HK-2 (cell line): Measurements from ENCODE around the gene FAN1.
A peak's percentile ranks its signal among the peaks of the same experiment; 100 is the strongest.
"Not testable (repeated sequence)": the region's sequence is repeated elsewhere in the genome, so short reads cannot be mapped to it uniquely, and the experiment has no call there.

Experiments used
- DNase-seq: peaks from one replicate; pipeline ENCODE4 v3.0.0-alpha.2; 2018; ENCODE audit not compliant: unreplicated experiment

The FAN1 gene

DNA sequence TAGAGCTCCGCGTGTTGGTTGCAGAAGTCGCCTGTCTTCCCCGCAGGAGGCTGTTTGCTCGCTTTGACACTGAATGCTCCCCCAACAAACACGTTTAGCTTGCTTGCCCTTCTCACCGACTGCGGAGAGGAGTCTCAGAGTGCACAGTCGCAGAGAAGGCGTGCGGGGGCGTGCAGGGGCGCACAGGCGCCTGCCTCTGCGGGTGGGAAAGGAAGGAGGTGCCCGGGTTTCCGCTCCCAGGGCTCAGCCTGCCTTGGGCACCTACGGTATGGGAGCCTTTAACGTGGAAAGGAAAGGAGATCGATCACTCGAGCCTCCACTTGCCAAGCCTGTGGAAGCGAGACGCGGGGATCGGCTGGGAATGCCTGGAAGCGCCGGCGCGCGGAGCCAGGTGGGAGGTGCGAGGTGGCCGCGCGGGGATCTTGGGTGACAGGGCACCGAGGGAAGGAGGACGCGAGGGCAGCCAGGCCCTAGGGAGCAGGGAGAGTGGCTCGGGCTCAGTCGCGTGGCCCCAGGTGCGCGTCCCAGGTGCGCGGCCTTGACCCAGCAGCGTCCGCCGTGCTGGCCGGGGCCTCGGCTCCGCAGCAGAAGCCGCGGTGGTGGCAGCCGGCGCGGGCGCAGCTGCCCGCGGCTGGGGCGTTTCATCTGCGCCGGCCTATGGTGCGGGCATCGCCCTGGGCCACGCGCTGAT, at the start of gene FAN1:
FAN1 (plus strand) TSS at position 419 of the 691 bp plus-strand sequence. CDS start 749 bp downstream, outside the sequence.
- DNase-seq: peak; percentile 84

DNA sequence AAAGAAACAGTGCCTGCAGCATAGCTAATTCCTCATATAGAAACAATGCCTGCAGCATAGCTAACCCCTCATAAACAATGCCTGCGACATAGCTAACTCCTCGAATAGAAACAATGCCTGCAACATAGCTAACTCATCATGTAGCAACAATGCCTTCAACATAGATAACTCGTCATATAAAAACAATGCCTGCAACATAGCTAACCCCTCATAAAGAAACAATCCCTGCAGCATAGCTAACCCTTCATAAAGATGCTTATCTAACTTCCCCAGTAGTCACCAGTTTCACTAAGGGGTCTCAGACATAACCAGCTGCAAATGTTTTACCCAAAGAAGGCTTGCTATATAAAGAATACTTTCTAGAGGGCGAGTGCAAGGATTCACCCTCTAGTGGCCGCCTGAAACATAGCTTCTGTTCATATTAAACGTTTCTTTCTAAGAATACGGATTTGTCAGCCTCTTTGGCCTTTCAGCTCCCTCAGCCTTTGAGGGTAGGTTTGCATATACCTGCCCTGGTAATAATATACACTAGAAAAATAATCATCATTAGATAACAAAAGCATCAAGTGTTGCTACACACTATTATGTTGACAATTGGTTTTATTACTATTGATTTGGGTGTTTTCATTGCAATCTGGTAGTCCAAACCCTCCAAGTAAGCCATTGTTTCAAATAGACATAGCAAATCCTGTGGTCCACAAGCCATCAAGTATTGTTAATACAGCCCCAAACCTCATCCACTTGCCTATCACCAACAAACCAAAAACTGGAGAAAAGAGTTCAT, 44.4 kb upstream of the FAN1 start:
- DNase-seq: peak; percentile 1

DNA sequence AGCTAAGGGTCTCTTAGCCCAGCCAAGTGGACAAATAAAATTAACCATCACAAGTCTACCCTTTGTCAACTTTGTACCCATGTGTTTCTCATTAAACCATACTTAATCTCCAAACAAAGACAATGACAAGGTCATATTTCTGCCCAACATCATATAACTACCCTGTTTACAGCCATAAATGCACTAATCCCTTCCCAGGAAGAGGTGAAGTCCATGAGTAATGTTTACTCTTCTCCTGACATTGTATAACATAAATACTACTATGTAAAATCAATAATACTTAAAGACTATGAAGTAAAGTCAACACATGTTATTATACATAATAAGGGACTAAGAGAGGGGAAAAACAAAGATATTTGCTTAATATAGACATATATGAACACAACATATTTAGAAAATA, 38.5 kb upstream of the FAN1 start:
- DNase-seq: no peak

GRCh38 chr15:30870681-30871080, 33.0 kb upstream of the FAN1 start:
- DNase-seq: no peak

DNA sequence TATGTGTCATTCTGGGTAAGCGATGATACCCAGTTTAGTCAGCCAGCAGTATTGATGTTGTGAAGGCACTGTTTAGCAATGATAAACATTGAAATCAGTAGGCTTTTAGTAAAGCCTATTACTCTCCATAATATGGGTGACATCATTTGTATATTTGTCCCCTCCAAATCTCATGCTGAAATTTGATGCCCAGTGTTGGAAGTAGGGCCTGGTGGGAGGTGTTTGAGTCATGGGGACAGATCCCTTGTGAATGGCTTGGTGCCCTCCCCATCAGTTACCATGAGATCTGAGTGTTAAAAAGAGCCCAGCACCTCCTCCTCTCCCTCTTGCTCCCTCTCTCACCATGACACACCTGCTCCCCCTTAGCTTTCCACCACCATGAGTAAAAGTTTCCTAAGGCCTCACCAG, 31.4 kb upstream of the FAN1 start:
- no peak for DNase-seq

- no peak for DNase-seq
These were observed 26.6 kb upstream of the FAN1 start for GRCh38 chr15:30877070-30877469.

DNA sequence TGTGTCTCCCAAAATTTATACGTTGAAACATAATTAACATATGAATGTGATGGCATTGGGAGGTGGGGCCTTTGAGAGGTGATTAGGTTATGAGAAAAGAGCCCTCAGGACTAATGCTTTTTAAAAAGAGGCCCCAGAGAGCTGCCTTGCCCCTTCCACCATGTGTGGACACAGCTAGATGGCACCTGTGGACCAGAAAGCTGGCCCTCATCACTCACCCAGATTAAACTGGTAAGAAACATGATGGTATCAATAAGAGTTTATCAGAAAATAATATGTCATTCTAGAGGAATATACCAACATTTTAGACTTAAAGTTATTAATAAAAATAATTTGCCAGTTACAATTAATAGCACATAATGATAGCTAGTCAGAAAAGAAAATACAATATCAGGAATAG, 25.2 kb upstream of the FAN1 start:
- DNase-seq: no peak

- no peak for DNase-seq
These were observed 20.8 kb upstream of the FAN1 start for GRCh38 chr15:30882849-30883433.

DNA sequence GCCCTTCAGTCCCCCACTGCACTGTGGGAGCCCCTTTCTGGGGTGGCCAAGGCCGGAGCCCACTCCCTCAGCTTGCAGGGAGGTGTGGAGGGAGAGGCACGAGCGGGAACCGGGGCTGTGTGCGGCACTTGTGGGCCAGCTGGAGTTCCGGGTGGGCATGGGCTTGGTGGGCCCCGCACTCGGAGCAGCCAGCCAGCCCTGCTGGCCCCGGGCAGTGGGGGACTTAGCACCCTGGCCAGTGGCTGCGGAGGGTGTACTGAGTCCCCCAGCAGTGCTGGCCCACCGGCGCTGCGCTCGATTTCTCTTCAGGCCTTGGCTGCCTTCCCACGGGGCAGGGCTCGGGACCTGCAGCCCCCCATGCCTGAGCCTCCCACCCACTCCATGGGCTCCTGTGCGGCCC, 20.0 kb upstream of the FAN1 start:
- DNase-seq: not testable (repeated sequence)

DNA sequence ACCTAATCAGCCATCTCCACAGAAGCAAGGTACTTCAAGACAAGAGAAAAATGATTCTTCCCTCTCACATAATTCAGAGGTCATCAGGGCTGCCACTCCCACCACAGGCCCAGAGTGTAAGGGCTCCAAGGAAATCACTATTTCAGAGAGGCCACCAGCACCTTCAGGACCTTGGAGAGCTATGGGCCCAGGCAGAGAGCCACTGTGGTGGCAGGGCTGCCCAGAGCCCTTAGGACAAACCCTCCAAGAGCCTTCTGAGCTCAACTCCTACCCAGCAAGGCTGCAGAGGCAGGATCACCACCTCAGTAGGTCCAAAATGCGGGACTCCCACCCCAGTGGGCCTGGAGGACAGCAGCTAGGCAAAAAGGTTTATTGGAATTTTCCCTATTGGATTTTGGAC, 17.9 kb upstream of the FAN1 start:
- DNase-seq: peak; percentile 5

GRCh38 chr15:30889196-30889595, 14.5 kb upstream of the FAN1 start:
- DNase-seq: no peak

GRCh38 chr15:30895461-30896210, 8.1 kb upstream of the FAN1 start:
- DNase-seq: no peak

- no peak for DNase-seq
These were observed 7.5 kb upstream of the FAN1 start for GRCh38 chr15:30896211-30896606.

DNA sequence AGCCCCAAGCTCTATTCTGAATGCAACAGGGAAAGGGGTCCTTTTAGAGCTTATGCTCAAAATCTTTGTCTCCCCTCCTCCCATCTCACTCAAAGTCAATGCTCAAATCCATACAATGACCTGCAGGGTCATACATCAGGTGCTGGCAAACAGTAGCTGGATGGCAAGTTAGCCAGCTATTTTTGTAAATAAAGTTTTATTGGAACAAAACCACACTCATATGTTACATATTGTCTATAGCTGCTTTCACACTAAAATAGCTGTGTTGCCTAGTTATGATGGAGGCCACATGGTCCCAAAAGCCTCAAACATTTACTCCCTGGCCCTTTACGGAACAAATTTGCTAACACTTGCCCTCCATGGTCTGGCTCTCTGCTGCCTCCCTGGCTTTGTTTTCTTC, 1.8 kb upstream of the FAN1 start:
- DNase-seq: no peak

DNA sequence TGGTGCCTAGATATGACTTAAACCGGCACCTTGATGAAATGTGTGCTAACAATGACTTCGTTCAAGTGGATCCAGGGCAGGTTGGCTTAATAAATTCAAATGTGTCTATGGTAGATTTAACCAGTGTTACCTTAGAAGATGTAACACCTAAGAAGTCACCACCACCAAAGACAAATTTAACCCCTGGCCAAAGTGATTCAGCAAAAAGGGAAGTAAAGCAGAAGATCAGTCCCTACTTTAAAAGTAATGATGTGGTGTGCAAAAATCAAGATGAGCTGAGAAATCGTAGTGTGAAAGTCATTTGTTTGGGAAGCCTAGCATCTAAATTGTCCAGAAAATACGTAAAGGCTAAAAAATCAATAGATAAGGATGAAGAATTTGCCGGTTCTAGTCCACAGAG, 1.1 kb downstream of the FAN1 start:
- DNase-seq: no peak

- DNase-seq: no peak
These were observed 2.1 kb downstream of the FAN1 start for GRCh38 chr15:30905821-30906220.

DNA sequence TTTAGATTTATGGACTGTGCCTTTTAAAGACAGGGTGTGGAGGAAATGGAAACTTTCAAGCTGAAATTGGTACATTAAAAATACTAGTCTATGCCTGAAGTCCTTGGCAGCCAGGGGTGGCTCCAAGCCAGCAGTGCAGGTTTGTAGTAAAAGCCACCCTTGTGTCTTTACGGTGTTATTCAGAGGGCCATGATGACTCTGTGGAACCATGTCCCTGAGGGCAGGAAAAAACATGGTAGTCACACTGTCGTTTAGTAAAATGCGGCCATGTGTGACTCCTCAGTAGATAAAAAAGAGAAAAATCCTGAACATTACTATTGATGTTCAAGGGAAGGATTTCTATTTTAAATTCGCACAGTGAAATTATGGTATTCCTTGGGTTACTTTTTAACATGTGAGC, 2.7 kb downstream of the FAN1 start:
- no peak for DNase-seq

DNA sequence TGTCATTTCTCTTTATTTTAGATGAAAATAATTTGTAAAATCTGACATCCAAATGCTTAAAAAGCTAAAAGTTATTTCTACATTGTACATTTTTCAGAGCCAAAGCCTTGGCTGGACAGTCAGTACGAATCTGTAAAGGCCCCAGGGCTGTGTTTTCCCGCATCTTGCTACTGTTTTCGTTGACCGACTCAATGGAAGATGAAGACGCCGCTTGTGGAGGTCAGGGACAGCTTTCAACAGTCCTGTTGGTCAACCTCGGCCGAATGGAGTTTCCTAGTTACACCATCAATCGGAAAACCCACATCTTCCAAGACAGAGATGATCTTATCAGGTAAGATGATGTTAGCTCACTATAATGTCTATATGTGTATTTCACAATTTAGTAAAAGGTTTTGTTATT, 10.0 kb downstream of the FAN1 start:
- DNase-seq: no peak

DNA sequence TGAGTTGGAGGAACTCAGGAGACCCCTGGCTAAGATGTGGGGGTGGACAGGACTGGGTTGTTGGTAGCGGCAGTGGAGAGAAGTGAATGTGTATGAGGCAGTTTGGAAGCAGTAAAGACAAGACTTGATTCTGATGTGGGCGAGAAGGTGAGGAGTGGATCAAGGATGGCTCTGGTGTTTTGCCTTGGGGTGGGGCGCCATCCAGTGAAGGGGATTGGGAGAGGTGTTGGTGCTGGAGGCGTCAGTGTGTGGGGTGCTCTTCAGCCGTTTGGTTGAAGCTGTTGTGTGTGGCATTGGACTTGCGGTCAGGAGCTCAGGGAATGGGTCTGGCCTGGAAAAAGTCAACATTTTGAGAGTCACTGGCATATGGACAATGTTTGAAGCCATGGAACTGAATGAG, 13.3 kb downstream of the FAN1 start:
- no peak for DNase-seq

DNA sequence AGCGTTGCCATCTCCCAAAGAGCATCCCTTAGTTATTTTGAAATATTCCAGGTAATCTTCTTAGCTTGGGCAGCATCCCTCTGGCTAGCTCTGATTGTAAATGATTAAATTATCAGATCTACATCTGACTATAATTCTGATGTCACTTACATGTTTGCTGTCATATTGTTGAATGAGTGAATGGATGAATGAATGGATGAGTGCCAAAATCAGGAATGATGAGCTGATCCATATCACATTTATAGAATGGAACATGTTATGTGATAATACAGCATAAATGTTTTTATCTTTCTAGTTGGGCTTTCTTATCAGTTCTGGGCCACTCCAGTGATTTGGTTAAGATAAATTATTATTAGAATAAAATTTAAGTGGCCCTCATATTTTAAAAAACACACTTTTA, 14.0 kb downstream of the FAN1 start:
- DNase-seq: no peak

- DNase-seq: no peak
These were observed 14.7 kb downstream of the FAN1 start for GRCh38 chr15:30918366-30918765.

GRCh38 chr15:30919877-30920550, 16.3 kb downstream of the FAN1 start:
- no peak for DNase-seq
